HCT116 (cell line): Measurements from ENCODE around the gene FBXL14.

ENCODE experiments used
- ATF3 ChIP-seq: IDR thresholded peaks from 2 replicates; pipeline ENCODE4 v1.6.1; 2012
- CTCF ChIP-seq, 3 experiments: fragments of 200-600 bp in 1 of 3; sonication (generic) in 1 of 3; IDR thresholded peaks in 2 of 3; conservative IDR thresholded peaks in 1 of 3; 2 replicates each; pipeline ENCODE4 v1.5.1; 2012 to 2017; ENCODE audit warnings: low read depth in 2 of 3, low read length in 2 of 3, antibody characterized with exemption in 1 of 3, borderline replicate concordance in 1 of 3, control low read depth in 1 of 3, mild to moderate bottlenecking in 1 of 3, mixed read lengths in 1 of 3, mixed run types in 1 of 3, moderate library complexity in 1 of 3; ENCODE audit not compliant: insufficient read depth in 1 of 3
- EZH2phosphoT487 ChIP-seq: fragments of 200-600 bp; IDR thresholded peaks from 2 replicates; pipeline ENCODE4 v1.6.1; 2018; ENCODE audit warnings: antibody characterized with exemption, borderline replicate concordance
- POLR2A ChIP-seq: IDR thresholded peaks from 2 replicates; pipeline ENCODE4 v1.7.0; 2011; ENCODE audit warnings: borderline replicate concordance; ENCODE audit not compliant: insufficient read depth, insufficient read length; ENCODE audit errors: extremely low read depth
- POLR2AphosphoS5 ChIP-seq: IDR thresholded peaks from 2 replicates; pipeline ENCODE4 v1.6.1; 2011; ENCODE audit warnings: mild to moderate bottlenecking, low read depth, low read length, moderate library complexity

- no peak for TF ChIP-seq CTCF (IDR thresholded peaks at IDR 0.05 in 2 of 3, conservative IDR thresholded peaks at IDR 0.05 in 1 of 3; ENCODE audit: borderline replicate concordance in 1 of 3, insufficient read depth in 1 of 3, low read depth in 2 of 3, low read length in 2 of 3)
- no peak for TF ChIP-seq EZH2phosphoT487
- TF ChIP-seq ATF3: no peak
- no peak for TF ChIP-seq POLR2AphosphoS5
- no peak for TF ChIP-seq POLR2A
Measured at GRCh38 chr12:1529862-1530591, 64.4 kb downstream of the FBXL14 start.
